DOHH2 (cell line): ENCODE results near the gene CCDC91.

Experiments
- CTCF ChIP-seq: fragments of 200-600 bp; sonication (generic); IDR thresholded peaks from one replicate; pipeline ENCODE4 v1.5.1; 2014; ENCODE audit warnings: antibody characterized with exemption, mild to moderate bottlenecking, low read depth, low read length; ENCODE audit not compliant: poor library complexity, severe bottlenecking
- EZH2phosphoT487 ChIP-seq: fragments of 200-600 bp; sonication (generic); IDR thresholded peaks from 2 replicates; pipeline ENCODE4 v1.6.1; 2017; ENCODE audit warnings: borderline replicate concordance, mild to moderate bottlenecking, antibody characterized with exemption, low read length, moderate library complexity, mixed read lengths

- TF ChIP-seq CTCF (no peak), EZH2phosphoT487 (no peak)
These were observed 199.9 kb downstream of the CCDC91 start for GRCh38 chr12:28390206-28390605.
